GM10266 (cell line): ENCODE measurements around the gene ZNF613.

Experiments used
- DNase-seq: peaks from one replicate; pipeline ENCODE4 v3.0.0; 2012; ENCODE audit errors: extremely low spot score
- CTCF ChIP-seq: IDR thresholded peaks from 2 replicates; pipeline ENCODE4 v1.5.1; 2012; ENCODE audit warnings: mild to moderate bottlenecking, low read depth; ENCODE audit not compliant: control insufficient read depth, insufficient read depth; ENCODE audit errors: missing control alignments

ZNF613 gene

GRCh38 chr19:51993422-51993821, 66.2 kb downstream of the ZNF613 start:
- DNase-seq = no peak
- TF ChIP-seq CTCF = no peak

- no peak for TF ChIP-seq CTCF
Observed at GRCh38 chr19:51994048-51994644, 66.9 kb downstream of the ZNF613 start.

More at GRCh38 chr19:51994048-51994644, 66.9 kb downstream of the ZNF613 start:
- no peak for DNase-seq
